HepG2 (cell line): ENCODE results near the gene MYO1G. TPM values are rescaled to one million over a fixed set of nuclear protein-coding genes. Genes with fewer than 3 reads are reported as not detected.

Experiments used
- CREM ChIP-seq, 2 experiments: sonication (generic) in 1 of 2; formaldehyde crosslinking in 1 of 2; IDR thresholded peaks; 2 replicates each; pipeline versions ENCODE4 v1.4.0 to v1.6.1; 2016 to 2020; ENCODE audit warnings: antibody characterized with exemption in 1 of 2, mild to moderate bottlenecking in 1 of 2, missing genetic modification reagents in 1 of 2
- ETV5 ChIP-seq: IDR thresholded peaks from 2 replicates; pipeline ENCODE4 v1.6.1; 2018; ENCODE audit warnings: missing biosample characterization, missing genetic modification reagents, inconsistent platforms, borderline replicate concordance
- GABPA ChIP-seq, 2 experiments: IDR thresholded peaks; 2 replicates each; pipeline ENCODE4 v1.6.1; 2011 to 2016; ENCODE audit warnings: low read depth in 2 of 2, low read length in 1 of 2, missing biosample characterization in 1 of 2, missing genetic modification characterization in 1 of 2
- GLI4 ChIP-seq: sonication (generic); formaldehyde crosslinking; IDR thresholded peaks from 2 replicates; pipeline ENCODE4 v1.5.1; 2020; ENCODE audit warnings: missing genetic modification reagents, mild to moderate bottlenecking, moderate library complexity, borderline replicate concordance
- GMEB1 ChIP-seq: sonication (generic); formaldehyde crosslinking; IDR thresholded peaks from 2 replicates; pipeline ENCODE4 v1.5.1; 2020; ENCODE audit warnings: missing genetic modification reagents, mild to moderate bottlenecking, borderline replicate concordance
- IRF2 ChIP-seq: IDR thresholded peaks from 2 replicates; pipeline ENCODE4 v1.6.1; 2018; ENCODE audit warnings: missing genetic modification reagents, missing compliant biosample characterization
- MEF2D ChIP-seq: sonication (generic); formaldehyde crosslinking; IDR thresholded peaks from 2 replicates; pipeline ENCODE4 v1.5.1; 2020; ENCODE audit warnings: mild to moderate bottlenecking, missing genetic modification reagents
- MEIS2 ChIP-seq: sonication (generic); formaldehyde crosslinking; IDR thresholded peaks from 2 replicates; pipeline ENCODE4 v1.9.0; 2021; ENCODE audit warnings: mild to moderate bottlenecking, missing genetic modification reagents
- PITX1 ChIP-seq: sonication (generic); formaldehyde crosslinking; IDR thresholded peaks from 2 replicates; pipeline ENCODE4 v1.5.1; 2020; ENCODE audit warnings: mild to moderate bottlenecking, missing genetic modification reagents
- REL ChIP-seq: sonication (generic); formaldehyde crosslinking; conservative IDR thresholded peaks from 2 replicates; pipeline ENCODE4 v1.8.0; 2022; ENCODE audit warnings: mild to moderate bottlenecking, missing genetic modification reagents, moderate library complexity
- RNF2 ChIP-seq: fragments of 450-650 bp; conservative IDR thresholded peaks from 2 replicates; pipeline ENCODE4 v1.6.1; 2016; ENCODE audit warnings: low read depth
- SMAD3 ChIP-seq: sonication (generic); formaldehyde crosslinking; IDR thresholded peaks from 2 replicates; pipeline ENCODE4 v1.4.0; 2020; ENCODE audit warnings: missing genetic modification reagents
- SOX6 ChIP-seq, 2 experiments: fragments of 450-650 bp in 1 of 2; sonication (generic) in 1 of 2; formaldehyde crosslinking in 1 of 2; IDR thresholded peaks; 2 replicates each; pipeline versions ENCODE4 v1.4.0 to v1.6.1; 2017 to 2020; ENCODE audit warnings: antibody characterized with exemption in 1 of 2, mild to moderate bottlenecking in 1 of 2, missing genetic modification reagents in 1 of 2
- TEAD3 ChIP-seq: optimal IDR thresholded peaks from 2 replicates; pipeline ENCODE3; 2016; ENCODE audit warnings: borderline replicate concordance
- ZBTB46 ChIP-seq: sonication (generic); formaldehyde crosslinking; IDR thresholded peaks from 2 replicates; pipeline ENCODE4 v1.4.0; 2020; ENCODE audit warnings: mild to moderate bottlenecking, missing genetic modification reagents, borderline replicate concordance
- ZBTB8A ChIP-seq: sonication (generic); formaldehyde crosslinking; IDR thresholded peaks from 2 replicates; pipeline ENCODE4 v1.4.0; 2020; ENCODE audit warnings: mild to moderate bottlenecking, low read depth, missing genetic modification reagents, borderline replicate concordance
- ZC3H4 ChIP-seq: sonication (generic); formaldehyde crosslinking; IDR thresholded peaks from 2 replicates; pipeline ENCODE4 v1.4.0; 2020; ENCODE audit warnings: missing genetic modification reagents, borderline replicate concordance
- ZNF136 ChIP-seq: sonication (generic); formaldehyde crosslinking; IDR thresholded peaks from 2 replicates; pipeline ENCODE4 v1.8.1; 2022; ENCODE audit warnings: low read depth, mild to moderate bottlenecking, moderate library complexity, missing genetic modification reagents
- ZNF343 ChIP-seq: sonication (generic); formaldehyde crosslinking; IDR thresholded peaks from 2 replicates; pipeline ENCODE4 v1.4.0; 2020; ENCODE audit warnings: mild to moderate bottlenecking, missing genetic modification reagents
- ZNF460 ChIP-seq: sonication (generic); formaldehyde crosslinking; IDR thresholded peaks from 2 replicates; pipeline ENCODE4 v1.5.1; 2020; ENCODE audit warnings: missing genetic modification reagents, mild to moderate bottlenecking, borderline replicate concordance
- ZNF468 ChIP-seq: sonication (generic); formaldehyde crosslinking; IDR thresholded peaks from 2 replicates; pipeline ENCODE4 v1.8.0; 2022; ENCODE audit warnings: mild to moderate bottlenecking, moderate library complexity, missing genetic modification reagents
- ZNF577 ChIP-seq: sonication (generic); formaldehyde crosslinking; IDR thresholded peaks from 2 replicates; pipeline ENCODE4 v1.4.0; 2020; ENCODE audit warnings: mild to moderate bottlenecking, low read depth, missing genetic modification reagents, borderline replicate concordance
- ZNF782 ChIP-seq: sonication (generic); formaldehyde crosslinking; IDR thresholded peaks from 2 replicates; pipeline ENCODE4 v1.4.0; 2020; ENCODE audit warnings: missing genetic modification reagents, mild to moderate bottlenecking, borderline replicate concordance
- ZSCAN31 ChIP-seq: sonication (generic); formaldehyde crosslinking; IDR thresholded peaks from 2 replicates; pipeline ENCODE4 v1.5.0; 2020; ENCODE audit warnings: low read depth, mild to moderate bottlenecking, missing genetic modification reagents
- polyA plus RNA-seq, 8 experiments: library from polyadenylated mRNA; depleted of rRNA in 3 of 8; stranded (reverse) in 7 of 8; unstranded in 1 of 8; fragments of >200 nt; fragmentation: Illumina TruSeq in 4 of 8; extraction: Trizol in 4 of 8; gene quantifications; 2 replicates each; pipeline versions ENCODE4 v1.2.1 to v1.2.3, GENCODE V29; 2011 to 2016; ENCODE audit warnings: low read depth in 4 of 8, missing spikeins in 1 of 8, mixed read lengths in 1 of 8; ENCODE audit not compliant: insufficient read depth in 1 of 8
- total RNA-seq, 5 experiments: library from RNA; depleted of rRNA; stranded (reverse); fragments of >200 nt; fragmentation: Illumina TruSeq; extraction: Trizol; gene quantifications; 2 replicates each; pipeline ENCODE4 v1.2.3, GENCODE V29; 2016; ENCODE audit warnings: low read depth in 1 of 5
- TF ChIP-seq, protein P1 (sequence below): sonication (generic); formaldehyde crosslinking; IDR thresholded peaks from 2 replicates; pipeline ENCODE4 v1.8.0; 2023; ENCODE audit warnings: mild to moderate bottlenecking, missing genetic modification reagents

The MYO1G gene
- total and polyA plus RNA-seq, 2 of the 13 experiments (the other 11 are each of a cell fraction or from before 2014, with no cell fraction given), result 0.29 to 1.1 TPM

DNA sequence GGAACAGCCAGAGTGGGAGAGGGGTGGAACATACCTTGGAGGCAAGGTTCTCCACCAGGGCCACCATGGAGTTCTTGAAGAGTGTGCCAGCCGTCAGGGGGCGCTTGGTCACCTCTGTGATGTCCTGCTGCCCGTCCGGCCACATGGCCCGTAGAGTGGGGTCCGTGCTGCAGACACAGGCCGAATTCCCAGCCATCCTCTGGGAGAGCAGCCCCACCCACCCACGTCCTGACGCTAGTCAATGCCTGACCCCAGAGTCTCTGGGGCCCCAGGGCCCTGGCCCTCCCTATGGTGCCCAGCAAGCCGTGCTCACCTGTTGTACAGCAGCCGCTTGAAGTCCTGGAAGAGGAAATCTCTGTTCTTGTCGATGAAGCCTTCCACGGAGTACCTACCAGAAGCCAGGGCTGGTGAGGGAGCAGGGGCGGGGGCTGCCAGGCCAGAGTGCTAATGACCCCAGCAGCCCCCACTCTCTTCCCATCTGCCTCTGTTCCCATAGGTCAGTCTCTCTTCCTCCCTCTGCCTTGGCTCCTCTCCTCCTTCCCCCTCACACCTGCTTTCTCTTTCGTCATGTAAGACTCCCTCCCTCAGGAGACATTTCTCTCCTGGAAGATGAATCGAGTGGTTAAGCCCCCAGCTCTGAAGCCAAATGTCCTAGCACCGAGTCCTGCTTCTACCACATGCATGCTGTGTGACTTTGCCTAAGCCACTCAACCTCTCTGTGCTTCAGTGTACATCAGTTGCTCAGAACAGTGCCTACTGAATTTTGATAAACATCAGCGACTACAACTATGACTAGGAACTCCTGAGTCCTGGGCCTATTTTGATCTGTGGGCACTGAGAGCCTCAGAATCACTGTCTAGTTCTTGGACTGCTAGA lies 11.0 kb downstream of the MYO1G start (continued):
- TF ChIP-seq ZBTB46 (CRISPR knock-in tag) (no peak), REL (CRISPR knock-in tag) (no peak), ZNF782 (CRISPR knock-in tag) (no peak; the same call in 1 of the 2 replicates), ZNF577 (CRISPR knock-in tag) (no peak), SMAD3 (CRISPR knock-in tag) (peak; percentile 31; the same call in 1 of the 2 replicates), MEF2D (no peak), PITX1 (CRISPR knock-in tag) (no peak), IRF2 (CRISPR knock-in tag) (no peak), ZNF343 (CRISPR knock-in tag) (no peak), ZNF136 (CRISPR knock-in tag) (no peak), ZNF460 (CRISPR knock-in tag) (no peak), ZNF468 (CRISPR knock-in tag) (no peak), MEIS2 (CRISPR knock-in tag) (no peak), ZBTB8A (CRISPR knock-in tag) (no peak), TEAD3 (CRISPR knock-in tag) (peak; percentile 62), ZC3H4 (CRISPR knock-in tag) (no peak), GMEB1 (CRISPR knock-in tag) (no peak; the same call in 1 of the 2 replicates), SOX6 (IDR thresholded peaks at IDR 0.05) (no peak), SOX6 (CRISPR knock-in tag; IDR thresholded peaks at IDR 0.05) (peak; percentile 53; the same call in 1 of the 2 replicates), GLI4 (CRISPR knock-in tag) (no peak), CREM (IDR thresholded peaks at IDR 0.05) (no peak), CREM (CRISPR knock-in tag; IDR thresholded peaks at IDR 0.05) (no peak), RNF2 (peak; percentile 65), GABPA (IDR thresholded peaks at IDR 0.05; ENCODE audit: low read depth, low read length) (no peak), GABPA (CRISPR knock-in tag; IDR thresholded peaks at IDR 0.05; ENCODE audit: low read depth) (0 out of 2 replicates have a peak, but pooled peaks have one; percentile 19), ZSCAN31 (0 out of 2 replicates have a peak, but pooled peaks have one; percentile 55), ETV5 (CRISPR knock-in tag) (peak; percentile 26; the same call in 1 of the 2 replicates)
- TF ChIP-seq, protein P1, sequence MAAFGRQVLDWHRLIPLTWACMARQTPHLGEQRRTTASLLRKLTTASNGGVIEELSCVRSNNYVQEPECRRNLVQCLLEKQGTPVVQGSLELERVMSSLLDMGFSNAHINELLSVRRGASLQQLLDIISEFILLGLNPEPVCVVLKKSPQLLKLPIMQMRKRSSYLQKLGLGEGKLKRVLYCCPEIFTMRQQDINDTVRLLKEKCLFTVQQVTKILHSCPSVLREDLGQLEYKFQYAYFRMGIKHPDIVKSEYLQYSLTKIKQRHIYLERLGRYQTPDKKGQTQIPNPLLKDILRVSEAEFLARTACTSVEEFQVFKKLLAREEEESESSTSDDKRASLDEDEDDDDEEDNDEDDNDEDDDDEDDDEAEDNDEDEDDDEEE (CRISPR knock-in tag), result no peak
